SJCRH30 (cell line): ENCODE data around the gene CEACAM21. TPM values are rescaled to one million over a fixed set of nuclear protein-coding genes. Genes with fewer than 3 reads are reported as not detected.
"Not testable (repeated sequence)": the region's sequence is repeated elsewhere in the genome, so short reads cannot be mapped to it uniquely, and the experiment has no call there.

Experiments used
- DNase-seq, 2 experiments: peaks; one replicate each; pipeline ENCODE4 v3.0.0-alpha.2; 2015 to 2020
- H3K27ac ChIP-seq: fragments of 250-450 bp; sonication (Bioruptor Pico); 2 replicates; pipeline ENCODE4 v1.5.1; 2020; ENCODE audit warnings: mild to moderate bottlenecking, moderate library complexity
- H3K27me3 ChIP-seq: fragments of 250-450 bp; sonication (Bioruptor Pico); 2 replicates; pipeline ENCODE4 v1.5.1; 2020; ENCODE audit warnings: mild to moderate bottlenecking, moderate library complexity
- H3K36me3 ChIP-seq: fragments of 250-450 bp; sonication (Bioruptor Pico); 2 replicates; pipeline ENCODE4 v1.5.1; 2020; ENCODE audit warnings: mild to moderate bottlenecking, moderate library complexity
- H3K4me1 ChIP-seq: fragments of 250-450 bp; sonication (Bioruptor Pico); 2 replicates; pipeline ENCODE4 v1.5.1; 2020; ENCODE audit warnings: mild to moderate bottlenecking, moderate library complexity
- H3K4me3 ChIP-seq: fragments of 250-450 bp; sonication (Bioruptor Pico); 2 replicates; pipeline ENCODE4 v1.5.1; 2020; ENCODE audit warnings: mild to moderate bottlenecking, moderate library complexity
- H3K9me3 ChIP-seq: fragments of 250-450 bp; sonication (Bioruptor Pico); replicated peaks from 2 replicates; pipeline ENCODE4 v1.5.1; 2020; ENCODE audit warnings: mild to moderate bottlenecking, moderate library complexity
- total RNA-seq: library from RNA; depleted of rRNA; stranded (reverse); fragments of >200 nt; shearing (Covaris generic); gene quantifications from 2 replicates; pipeline ENCODE4 v1.2.3, GENCODE V29; 2014

Gene CEACAM21
- total RNA-seq, 1 experiment from 2014 or later: 5.5 TPM

- Histone ChIP-seq H3K4me3 (peak overlapping the region; percentile 57), H3K4me1 (peaks cover 20% of the 10 kb centered on the region), H3K9me3 (0 out of 2 replicates have a peak, but pooled peaks cover 4% of the 10 kb centered on the region), H3K27me3 (no peaks in the 10 kb centered on the region), H3K36me3 (no peaks in the 10 kb centered on the region), H3K27ac (peak overlapping the region; percentile 54)
- DNase-seq: peak; percentile 60 to 68
These were observed 11.2 kb upstream of the CEACAM21 start for GRCh38 chr19:41564515-41565378.

GRCh38 chr19:41565379-41565720 is 10.6 kb upstream of the CEACAM21 start:
- DNase-seq: peak in 1 of 2 experiments; percentile 57
- no peaks in the 10 kb centered on the region for H3K27me3 ChIP-seq
- peak overlapping the region; percentile 57 for H3K4me3 ChIP-seq
- H3K27ac ChIP-seq: peak overlapping the region; percentile 54
- no peaks in the 10 kb centered on the region for H3K36me3 ChIP-seq
- 0 out of 2 replicates have a peak, but pooled peaks cover 4% of the 10 kb centered on the region for H3K9me3 ChIP-seq
- H3K4me1 ChIP-seq: peaks cover 25% of the 10 kb centered on the region

GRCh38 chr19:41566001-41566400 is 10.0 kb upstream of the CEACAM21 start:
- Histone ChIP-seq H3K36me3 (no peaks in the 10 kb centered on the region), H3K27me3 (no peaks in the 10 kb centered on the region), H3K4me3 (no peak overlapping the region; the same call in 1 of the 2 replicates), H3K9me3 (0 out of 2 replicates have a peak, but pooled peaks cover 4% of the 10 kb centered on the region), H3K27ac (no peak overlapping the region), H3K4me1 (peaks cover 27% of the 10 kb centered on the region)
- DNase-seq: no peak

- Histone ChIP-seq H3K36me3 (no peaks in the 10 kb centered on the region), H3K4me1 (peaks cover 21% of the 10 kb centered on the region), H3K27me3 (no peaks in the 10 kb centered on the region), H3K9me3 (0 out of 2 replicates have a peak, but pooled peaks cover 4% of the 10 kb centered on the region), H3K27ac (peak overlapping the region; percentile 84), H3K4me3 (peak overlapping the region; percentile 16)
- DNase-seq: peak; percentile 99
These were observed 6.3 kb upstream of the CEACAM21 start for GRCh38 chr19:41569481-41570150.

- Histone ChIP-seq H3K4me1 (peaks cover 21% of the 10 kb centered on the region), H3K36me3 (no peaks in the 10 kb centered on the region), H3K4me3 (peak overlapping the region; percentile 16), H3K27me3 (no peaks in the 10 kb centered on the region), H3K27ac (peak overlapping the region; percentile 84), H3K9me3 (0 out of 2 replicates have a peak, but pooled peaks cover 4% of the 10 kb centered on the region)
- DNase-seq: no peak
These were observed 5.8 kb upstream of the CEACAM21 start for GRCh38 chr19:41570179-41570578.

- Histone ChIP-seq H3K9me3 (0 out of 2 replicates have a peak, but pooled peaks cover 4% of the 10 kb centered on the region), H3K4me3 (no peak overlapping the region; the same call in 1 of the 2 replicates), H3K27ac (peak overlapping the region; percentile 84), H3K36me3 (no peaks in the 10 kb centered on the region), H3K4me1 (peaks cover 21% of the 10 kb centered on the region), H3K27me3 (no peaks in the 10 kb centered on the region)
- peak; percentile 92 to 98 for DNase-seq
These were observed 5.3 kb upstream of the CEACAM21 start for GRCh38 chr19:41570639-41571112.

GRCh38 chr19:41577144-41577830 is 1.3 kb downstream of the CEACAM21 start:
- Histone ChIP-seq H3K27ac (no peak overlapping the region), H3K4me3 (no peak overlapping the region), H3K27me3 (no peaks in the 10 kb centered on the region), H3K36me3 (no peaks in the 10 kb centered on the region), H3K9me3 (no peaks in the 10 kb centered on the region), H3K4me1 (no peaks in the 10 kb centered on the region)
- DNase-seq: no peak

GRCh38 chr19:41577833-41578232 is 1.9 kb downstream of the CEACAM21 start:
- H3K27ac ChIP-seq: no peak overlapping the region
- no peaks in the 10 kb centered on the region for H3K36me3 ChIP-seq
- 0 out of 2 replicates have a peak, but pooled peaks cover 4% of the 10 kb centered on the region for H3K9me3 ChIP-seq
- no peaks in the 10 kb centered on the region for H3K27me3 ChIP-seq
- no peak for DNase-seq
- H3K4me1 ChIP-seq: no peaks in the 10 kb centered on the region
- H3K4me3 ChIP-seq: no peak overlapping the region

GRCh38 chr19:41578886-41579285 is 2.9 kb downstream of the CEACAM21 start:
- H3K4me3 ChIP-seq: no peak overlapping the region
- H3K27me3 ChIP-seq: peaks cover 3% of the 10 kb centered on the region; the same call in 1 of the 2 replicates
- no peak for DNase-seq
- no peak overlapping the region for H3K27ac ChIP-seq
- no peaks in the 10 kb centered on the region for H3K4me1 ChIP-seq
- no peaks in the 10 kb centered on the region for H3K36me3 ChIP-seq
- H3K9me3 ChIP-seq: peaks cover 10% of the 10 kb centered on the region; the same call in 1 of the 2 replicates

- H3K27me3 ChIP-seq, H3K36me3 ChIP-seq, H3K4me3 ChIP-seq, H3K27ac ChIP-seq, H3K4me1 ChIP-seq, DNase-seq, H3K9me3 ChIP-seq: not testable (repeated sequence)
These were observed 5.1 kb downstream of the CEACAM21 start for GRCh38 chr19:41581068-41581467.

GRCh38 chr19:41582577-41583182 is 6.7 kb downstream of the CEACAM21 start:
- H3K4me3 ChIP-seq, DNase-seq, H3K4me1 ChIP-seq, H3K36me3 ChIP-seq, H3K27ac ChIP-seq, H3K27me3 ChIP-seq, H3K9me3 ChIP-seq: not testable (repeated sequence)

- Histone ChIP-seq H3K4me3 (no peak overlapping the region), H3K27me3 (peaks cover 3% of the 10 kb centered on the region; the same call in 1 of the 2 replicates), H3K4me1 (no peaks in the 10 kb centered on the region), H3K27ac (no peak overlapping the region), H3K36me3 (no peaks in the 10 kb centered on the region), H3K9me3 (peaks cover 10% of the 10 kb centered on the region; the same call in 1 of the 2 replicates)
- no peak for DNase-seq
These were observed 8.4 kb downstream of the CEACAM21 start for GRCh38 chr19:41584260-41584810.

- H3K9me3 ChIP-seq: peaks cover 10% of the 10 kb centered on the region; the same call in 1 of the 2 replicates
- H3K4me1 ChIP-seq: no peaks in the 10 kb centered on the region
- no peak overlapping the region for H3K27ac ChIP-seq
- H3K36me3 ChIP-seq: no peaks in the 10 kb centered on the region
- no peak for DNase-seq
- H3K4me3 ChIP-seq: no peak overlapping the region
- peaks cover 3% of the 10 kb centered on the region; the same call in 1 of the 2 replicates for H3K27me3 ChIP-seq
These were observed 9.0 kb downstream of the CEACAM21 start for GRCh38 chr19:41584931-41585330.

- H3K27ac ChIP-seq: no peak overlapping the region
- no peaks in the 10 kb centered on the region for H3K4me1 ChIP-seq
- H3K9me3 ChIP-seq: peaks cover 10% of the 10 kb centered on the region; the same call in 1 of the 2 replicates
- H3K4me3 ChIP-seq: no peak overlapping the region
- DNase-seq: no peak
- peaks cover 3% of the 10 kb centered on the region; the same call in 1 of the 2 replicates for H3K27me3 ChIP-seq
- H3K36me3 ChIP-seq: no peaks in the 10 kb centered on the region
These were observed 10.1 kb downstream of the CEACAM21 start for GRCh38 chr19:41586064-41586463.
